AG09309 (cell line): ENCODE results near the gene PITPNC1.

Experiments used
- DNase-seq: peaks from one replicate; pipeline ENCODE4 v3.0.0-alpha.2; 2010; ENCODE audit warnings: low read depth
- H3K4me3 ChIP-seq: 2 replicates; pipeline ENCODE4 v1.5.1; 2011; ENCODE audit warnings: mild to moderate bottlenecking, low read depth, low read length, moderate library complexity; ENCODE audit not compliant: control insufficient read depth
- TF ChIP-seq, protein P1 (sequence below): IDR thresholded peaks from 2 replicates; pipeline ENCODE4 v1.5.1; 2011; ENCODE audit warnings: mild to moderate bottlenecking, low read depth, low read length, inconsistent platforms; ENCODE audit not compliant: insufficient read depth, control insufficient read depth; ENCODE audit errors: missing control alignments

PITPNC1 gene

DNA sequence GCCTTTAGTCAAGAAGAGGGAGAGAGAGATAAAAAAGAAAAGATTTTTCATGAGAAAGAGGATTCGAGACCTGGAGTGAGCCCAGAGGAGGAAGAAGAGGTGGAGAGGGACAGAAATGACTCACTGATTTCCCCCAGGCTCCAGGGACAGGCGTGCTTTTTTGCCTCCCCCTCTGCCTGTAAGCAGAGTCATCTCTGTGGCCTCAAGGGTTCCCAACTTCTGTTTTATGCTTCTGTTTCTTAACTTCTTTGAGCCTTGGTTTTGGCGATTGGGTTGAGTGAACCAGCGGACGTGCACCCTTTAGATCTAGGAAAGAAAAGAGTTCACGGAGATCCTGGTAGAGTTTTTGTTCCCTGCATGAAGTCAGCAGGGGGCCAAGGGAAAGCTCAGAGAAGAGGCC lies 192.8 kb downstream of the PITPNC1 start:
- H3K4me3 ChIP-seq = no peak overlapping the region
- TF ChIP-seq, protein P1, sequence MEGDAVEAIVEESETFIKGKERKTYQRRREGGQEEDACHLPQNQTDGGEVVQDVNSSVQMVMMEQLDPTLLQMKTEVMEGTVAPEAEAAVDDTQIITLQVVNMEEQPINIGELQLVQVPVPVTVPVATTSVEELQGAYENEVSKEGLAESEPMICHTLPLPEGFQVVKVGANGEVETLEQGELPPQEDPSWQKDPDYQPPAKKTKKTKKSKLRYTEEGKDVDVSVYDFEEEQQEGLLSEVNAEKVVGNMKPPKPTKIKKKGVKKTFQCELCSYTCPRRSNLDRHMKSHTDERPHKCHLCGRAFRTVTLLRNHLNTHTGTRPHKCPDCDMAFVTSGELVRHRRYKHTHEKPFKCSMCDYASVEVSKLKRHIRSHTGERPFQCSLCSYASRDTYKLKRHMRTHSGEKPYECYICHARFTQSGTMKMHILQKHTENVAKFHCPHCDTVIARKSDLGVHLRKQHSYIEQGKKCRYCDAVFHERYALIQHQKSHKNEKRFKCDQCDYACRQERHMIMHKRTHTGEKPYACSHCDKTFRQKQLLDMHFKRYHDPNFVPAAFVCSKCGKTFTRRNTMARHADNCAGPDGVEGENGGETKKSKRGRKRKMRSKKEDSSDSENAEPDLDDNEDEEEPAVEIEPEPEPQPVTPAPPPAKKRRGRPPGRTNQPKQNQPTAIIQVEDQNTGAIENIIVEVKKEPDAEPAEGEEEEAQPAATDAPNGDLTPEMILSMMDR = no peak
- no peak for DNase-seq

DNA sequence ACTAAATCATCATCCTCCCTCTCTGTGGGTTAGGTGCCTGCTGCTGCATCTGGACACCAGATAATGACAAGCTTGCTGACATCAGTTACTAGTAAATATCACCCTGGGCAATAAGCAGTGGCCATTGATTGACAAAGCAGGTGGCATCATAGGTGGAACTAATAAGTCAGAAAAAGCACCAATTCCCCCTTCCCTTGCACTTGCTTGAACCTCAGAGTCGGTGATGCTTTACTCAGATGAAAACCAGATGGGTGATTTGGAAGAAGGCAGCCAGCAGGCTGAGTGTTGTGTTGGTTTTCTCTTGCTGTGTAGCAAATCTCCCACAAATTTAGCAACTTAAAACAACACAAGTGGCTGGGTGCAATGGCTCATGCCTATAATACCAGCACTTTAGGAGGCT lies 193.7 kb downstream of the PITPNC1 start:
- H3K4me3 ChIP-seq = no peak overlapping the region
- TF ChIP-seq, protein P1 = no peak
- DNase-seq = no peak

DNA sequence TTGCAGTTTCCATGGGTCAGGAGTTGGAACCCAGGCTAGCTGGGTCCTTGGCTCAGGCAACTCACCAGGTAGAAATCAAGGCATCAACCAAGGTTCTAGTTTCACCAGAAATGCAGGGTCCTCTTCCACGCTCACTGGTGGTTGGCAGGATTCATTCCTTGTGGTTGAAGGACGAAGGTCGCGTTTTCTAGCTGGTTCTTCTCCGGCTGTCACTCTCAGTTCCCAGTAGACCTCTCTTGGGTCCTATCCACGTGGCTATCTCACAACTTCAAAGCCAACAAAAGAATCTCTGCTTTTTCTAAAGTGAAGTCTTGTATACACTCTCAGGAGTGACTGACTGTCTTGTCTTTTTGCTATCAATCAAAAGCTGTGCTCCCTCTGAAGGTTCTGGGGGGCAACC lies 194.4 kb downstream of the PITPNC1 start:
- DNase-seq = no peak
- H3K4me3 ChIP-seq = no peak overlapping the region
- TF ChIP-seq, protein P1 = no peak

DNA sequence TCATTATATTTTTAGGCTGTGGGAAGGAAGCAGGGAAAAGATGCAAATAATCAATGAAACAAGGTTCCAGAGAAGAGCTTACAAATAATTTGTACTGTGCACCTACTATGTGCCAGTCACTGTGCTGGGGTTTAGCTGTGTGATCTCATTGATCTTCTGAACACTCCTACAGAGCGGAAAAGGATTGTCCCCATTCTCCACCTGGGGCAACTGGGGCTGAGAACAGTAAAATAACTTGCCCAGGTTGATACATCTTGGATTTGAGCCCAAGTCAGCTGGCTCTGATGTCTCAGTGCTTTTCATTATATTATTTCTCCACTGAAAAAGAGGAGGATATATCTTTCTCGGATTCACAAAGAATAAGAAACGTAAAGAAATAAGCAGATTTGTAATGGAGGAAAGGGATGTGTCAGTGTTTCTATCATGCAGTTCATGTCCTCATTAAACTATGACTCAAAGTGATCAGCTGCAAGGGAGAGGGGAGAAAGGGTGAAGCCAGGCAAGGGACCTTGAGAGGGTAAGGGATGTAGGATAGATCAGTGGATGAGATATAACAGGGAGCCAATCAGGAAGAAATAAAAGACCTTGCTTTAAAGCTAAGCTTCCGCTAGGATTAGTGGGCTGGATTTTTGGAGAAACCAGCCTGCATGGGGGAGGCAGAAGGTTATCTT lies 197.0 kb downstream of the PITPNC1 start:
- TF ChIP-seq, protein P1 = no peak
- no peak for DNase-seq
- no peak overlapping the region for H3K4me3 ChIP-seq

DNA sequence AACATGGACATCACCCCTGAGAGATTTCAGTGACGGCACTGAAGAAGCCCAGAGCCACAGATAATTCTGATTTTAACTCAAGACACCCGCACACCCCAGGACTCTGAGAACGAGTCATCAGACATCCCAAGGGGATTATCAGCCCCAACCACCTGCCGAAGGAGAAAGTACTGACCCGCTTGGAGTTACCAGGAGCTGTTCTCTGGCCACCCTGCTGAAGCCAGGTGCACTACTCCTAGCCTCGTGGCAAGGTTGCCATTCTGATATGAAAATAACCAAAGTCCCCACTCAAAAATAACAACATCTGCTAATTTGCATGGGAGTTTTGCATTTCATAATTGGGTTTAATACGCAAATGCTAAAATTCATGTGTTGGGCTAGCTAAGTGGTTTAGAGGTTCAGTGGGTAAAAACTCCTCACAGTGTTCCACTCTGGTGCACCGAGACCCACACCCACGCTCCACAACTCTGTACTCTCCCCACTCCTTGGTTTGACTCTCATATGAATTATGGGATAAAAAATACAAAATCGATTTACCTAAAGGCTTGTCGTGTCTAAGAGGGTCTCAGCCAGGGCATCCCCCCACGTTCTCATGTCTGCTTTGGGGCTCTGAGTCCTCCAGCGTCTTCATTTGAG lies 197.7 kb downstream of the PITPNC1 start:
- TF ChIP-seq, protein P1 = no peak
- H3K4me3 ChIP-seq = no peak overlapping the region
- no peak for DNase-seq

DNA sequence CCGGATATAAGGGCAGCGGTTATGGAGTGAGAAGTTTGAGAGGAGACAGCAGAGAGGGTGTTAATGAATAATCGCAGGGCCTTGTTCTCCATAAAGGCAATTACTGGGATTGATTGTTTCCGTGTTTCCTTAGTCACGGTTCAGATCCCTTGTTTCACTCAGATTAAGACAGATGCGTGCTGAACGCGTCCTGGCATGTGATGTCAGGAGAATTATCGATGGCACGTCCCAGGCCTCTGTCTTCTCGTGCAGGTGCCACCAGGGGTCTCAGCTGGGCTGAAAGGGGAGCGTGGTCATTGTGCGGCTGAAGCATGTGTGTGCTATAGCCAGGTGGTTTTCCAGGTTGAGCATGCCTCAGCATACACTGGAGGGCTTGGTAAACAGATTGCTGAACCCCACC lies 198.2 kb downstream of the PITPNC1 start:
- no peak for DNase-seq
- H3K4me3 ChIP-seq = no peak overlapping the region
- TF ChIP-seq, protein P1 = no peak
